ENCODE data around the gene NINJ2.

- TF ChIP-seq CTCF (IDR thresholded peaks at IDR 0.05; ENCODE audit: poor library complexity, severe bottlenecking) (no peak), TAF1 (IDR thresholded peaks at IDR 0.05; ENCODE audit: low read depth) (no peak), EP300 (conservative IDR thresholded peaks at IDR 0.05; ENCODE audit: poor library complexity, severe bottlenecking) (no peak), MXI1 (conservative IDR thresholded peaks at IDR 0.05; ENCODE audit: poor library complexity, severe bottlenecking) (no peak), POLR2AphosphoS5 (IDR thresholded peaks at IDR 0.05) (no peak), REST (IDR thresholded peaks at IDR 0.05; ENCODE audit: borderline replicate concordance) (no peak), SMC3 (conservative IDR thresholded peaks at IDR 0.05; ENCODE audit: poor library complexity) (no peak), EZH2 (IDR thresholded peaks at IDR 0.05; ENCODE audit: borderline replicate concordance, insufficient read depth, low read length, poor library complexity, severe bottlenecking) (no peak)
These were observed 24.2 kb downstream of the NINJ2 start for GRCh38 chr12:638953-639557.
